NCI-H1436 treated with DMSO at 0.1 percent for 48 hours (cell line): ENCODE measurements around the gene SPATA17.
A peak's percentile ranks its signal among the peaks of the same experiment; 100 is the strongest.
"Not testable (repeated sequence)": the region's sequence is repeated elsewhere in the genome, so short reads cannot be mapped to it uniquely, and the experiment has no call there.

ENCODE experiments used
- DNase-seq: peaks from one replicate; lab custom pipeline; 2025; lab: John Stamatoyannopoulos, UW

Gene SPATA17, protein sequence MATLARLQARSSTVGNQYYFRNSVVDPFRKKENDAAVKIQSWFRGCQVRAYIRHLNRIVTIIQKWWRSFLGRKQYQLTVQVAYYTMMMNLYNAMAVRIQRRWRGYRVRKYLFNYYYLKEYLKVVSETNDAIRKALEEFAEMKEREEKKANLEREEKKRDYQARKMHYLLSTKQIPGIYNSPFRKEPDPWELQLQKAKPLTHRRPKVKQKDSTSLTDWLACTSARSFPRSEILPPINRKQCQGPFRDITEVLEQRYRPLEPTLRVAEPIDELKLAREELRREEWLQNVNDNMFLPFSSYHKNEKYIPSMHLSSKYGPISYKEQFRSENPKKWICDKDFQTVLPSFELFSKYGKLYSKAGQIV

DNA sequence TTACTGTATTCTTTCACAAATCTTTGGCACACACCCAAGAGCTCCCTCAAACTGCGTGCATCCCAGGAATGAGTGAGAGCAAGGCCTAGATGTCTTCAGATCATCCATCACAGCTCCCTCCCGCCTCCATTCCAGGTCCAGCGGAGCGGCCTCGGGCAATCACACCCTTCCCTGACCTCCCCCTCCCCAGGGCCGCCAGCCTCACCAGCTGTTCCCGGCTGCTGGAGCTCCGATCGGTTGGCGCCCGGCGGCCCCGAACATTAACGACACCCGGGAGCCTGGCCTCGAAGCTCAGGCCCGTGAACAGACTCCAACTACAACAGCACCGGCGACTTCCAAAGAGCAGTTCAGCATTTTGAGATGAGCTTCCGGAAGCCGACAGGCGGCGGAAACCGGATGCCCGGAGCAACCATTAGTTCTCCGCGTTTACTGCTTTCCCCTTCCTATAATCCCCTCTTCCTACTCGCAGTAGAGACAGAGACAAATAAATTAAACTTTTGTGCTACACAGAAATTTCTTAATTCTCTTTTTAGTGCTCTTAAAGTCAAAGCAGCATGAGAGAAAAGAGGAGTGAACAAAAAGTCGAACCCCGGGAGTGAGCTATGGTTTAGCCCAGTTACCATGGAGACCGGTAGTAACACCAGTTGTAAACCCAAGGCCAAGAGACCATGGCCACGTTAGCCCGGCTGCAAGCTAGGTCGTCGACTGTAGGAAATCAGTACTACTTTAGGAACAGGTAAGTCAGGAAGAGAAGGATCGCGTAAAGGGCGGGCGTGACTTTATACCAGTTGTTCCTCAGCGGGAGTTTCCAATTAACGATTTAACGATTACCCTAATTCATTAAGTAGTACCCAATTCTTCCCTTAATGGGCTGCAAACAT is at the start of gene SPATA17, which contains the start of gene GPATCH2:
Gene SPATA17 (plus strand): TSS at position 634 of the 881 bp plus-strand sequence. CDS start 35 bp downstream, at position 669.
Gene GPATCH2 (minus strand): TSS at position 380 of the 881 bp plus-strand sequence. CDS start 119 bp downstream, at position 261.
- DNase-seq: peak; percentile 79

DNA sequence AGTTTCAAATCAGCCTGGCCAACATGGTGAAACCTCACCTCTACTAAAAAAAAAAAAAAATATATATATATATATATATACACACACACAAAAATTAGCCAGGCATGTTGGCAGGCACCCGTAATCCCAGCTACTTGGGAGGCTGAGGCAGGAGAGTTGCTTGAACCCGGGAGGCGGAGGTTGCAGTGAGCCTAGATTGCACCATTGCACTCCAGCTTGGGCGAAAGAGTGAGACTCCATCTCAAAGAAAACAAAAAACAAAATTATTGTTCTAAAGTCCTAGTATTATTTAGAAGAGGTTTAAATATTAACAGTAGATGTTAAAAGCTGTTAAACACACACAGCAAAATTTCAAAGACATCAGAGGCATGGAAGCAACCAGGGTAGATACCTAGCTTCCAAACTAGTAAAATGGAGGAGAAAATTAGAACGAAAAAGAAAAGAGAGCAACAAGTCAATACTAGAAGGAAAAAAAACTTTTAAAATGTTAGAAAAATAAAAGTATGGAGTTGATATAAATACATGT is 46.8 kb upstream of the SPATA17 start:
- not testable (repeated sequence) for DNase-seq

DNA sequence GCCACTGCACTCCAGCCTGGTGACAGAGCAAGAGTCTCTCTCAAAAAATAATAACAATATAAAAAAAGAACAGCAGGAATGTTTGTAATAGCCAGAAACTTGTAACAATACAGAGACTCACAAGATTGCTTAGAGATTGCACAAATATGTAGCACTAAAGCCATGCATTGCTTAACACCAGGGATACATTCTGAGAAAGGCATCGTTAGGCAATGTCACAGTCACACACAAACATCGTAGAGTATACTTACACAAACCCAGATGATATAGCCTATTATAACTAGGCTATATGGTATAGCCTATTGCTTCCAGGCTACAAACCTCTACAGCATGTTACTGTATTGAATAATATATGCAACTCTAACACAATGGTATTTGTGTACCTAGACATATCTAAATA is 45.6 kb upstream of the SPATA17 start:
- no peak for DNase-seq

DNA sequence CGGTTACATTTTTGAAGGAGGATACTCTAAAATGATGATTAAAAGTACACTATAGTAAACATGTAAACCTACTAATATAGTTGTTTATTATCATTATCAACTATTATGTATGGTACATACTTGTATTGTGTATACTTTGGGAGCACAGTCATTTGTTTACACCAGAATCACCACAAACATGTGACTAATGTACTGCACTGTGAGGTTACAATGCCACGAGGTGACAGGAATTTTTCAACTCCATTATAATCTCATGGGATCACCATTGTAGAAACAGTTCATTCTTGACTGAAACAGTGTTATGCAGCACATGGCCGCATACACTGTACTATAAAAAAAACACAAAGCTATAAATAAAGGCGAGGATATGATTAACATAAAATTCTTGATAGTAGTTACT is 44.6 kb upstream of the SPATA17 start:
- DNase-seq: no peak

DNA sequence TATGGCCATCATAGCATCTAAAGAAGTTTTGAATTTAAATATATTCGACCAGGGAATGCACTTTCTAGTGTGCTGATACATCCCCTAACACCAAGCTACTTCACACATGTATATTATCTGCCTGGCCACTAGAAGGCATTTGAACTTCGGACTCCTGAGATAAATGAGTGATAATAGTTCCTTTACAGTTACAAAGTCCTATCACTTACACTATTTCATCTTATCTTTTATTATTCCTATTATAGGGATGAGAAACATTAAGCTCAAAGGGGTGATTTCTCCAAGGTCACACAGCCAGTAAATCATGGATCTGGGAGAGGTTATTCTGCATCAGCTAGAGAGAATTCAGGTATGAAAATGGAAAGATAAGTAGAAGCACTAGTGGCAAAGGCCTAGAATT is 40.5 kb upstream of the SPATA17 start:
- DNase-seq: no peak

DNA sequence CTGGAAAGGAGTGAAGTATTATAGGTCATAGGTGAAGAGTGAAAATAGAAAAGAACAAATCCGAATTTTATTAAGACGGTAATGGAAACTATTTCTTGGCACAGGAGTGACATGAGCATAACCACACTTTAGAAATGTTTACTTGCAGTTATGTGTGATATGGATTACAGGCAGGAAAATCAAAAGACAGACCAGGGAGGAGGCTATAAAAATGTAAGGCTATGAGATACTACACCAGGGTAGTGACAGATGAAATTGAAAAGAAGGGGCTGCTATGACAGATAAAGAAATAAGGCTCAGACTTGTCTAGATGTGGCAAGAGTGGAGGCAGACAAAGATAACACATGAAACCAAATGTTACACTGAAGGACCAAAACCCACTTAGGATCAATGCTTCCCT is 32.0 kb upstream of the SPATA17 start:
- DNase-seq: no peak

DNA sequence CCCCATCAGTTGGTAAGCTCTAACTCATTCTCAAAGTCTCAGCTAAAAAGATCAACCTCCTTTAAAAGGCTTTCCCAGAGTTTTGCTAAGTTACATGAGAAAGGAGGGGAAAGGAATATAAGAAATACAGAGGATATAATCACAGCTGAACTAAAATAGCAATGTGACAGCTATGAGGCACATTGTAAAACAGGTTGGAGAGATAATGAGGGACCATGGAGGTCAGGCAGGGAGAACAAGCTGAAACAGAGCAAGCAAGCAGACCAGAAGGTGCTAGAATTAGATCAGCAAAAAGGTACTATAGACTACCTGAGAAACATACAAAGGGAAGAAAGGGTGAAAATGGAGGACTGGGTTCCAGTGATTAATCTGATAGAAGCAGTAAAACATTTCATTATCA is 28.8 kb upstream of the SPATA17 start:
- no peak for DNase-seq

DNA sequence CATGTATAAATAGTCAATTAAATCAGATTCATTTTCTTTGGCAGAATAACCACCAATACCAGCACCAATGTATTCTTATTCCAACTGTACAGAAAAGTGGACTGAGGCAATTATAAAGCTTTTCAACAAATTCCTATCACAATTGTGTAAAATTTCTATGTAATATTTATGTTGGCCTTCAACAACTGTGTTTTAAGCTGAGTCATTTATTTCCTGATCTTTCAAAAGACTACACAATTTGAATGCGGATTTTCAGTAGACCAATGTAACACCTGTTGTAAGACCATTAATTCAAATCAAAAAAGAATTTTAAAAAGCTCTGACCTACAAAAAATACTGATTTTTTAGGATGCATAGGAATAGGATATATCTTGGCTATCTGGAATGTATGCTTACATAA is 25.8 kb upstream of the SPATA17 start:
- DNase-seq: no peak

DNA sequence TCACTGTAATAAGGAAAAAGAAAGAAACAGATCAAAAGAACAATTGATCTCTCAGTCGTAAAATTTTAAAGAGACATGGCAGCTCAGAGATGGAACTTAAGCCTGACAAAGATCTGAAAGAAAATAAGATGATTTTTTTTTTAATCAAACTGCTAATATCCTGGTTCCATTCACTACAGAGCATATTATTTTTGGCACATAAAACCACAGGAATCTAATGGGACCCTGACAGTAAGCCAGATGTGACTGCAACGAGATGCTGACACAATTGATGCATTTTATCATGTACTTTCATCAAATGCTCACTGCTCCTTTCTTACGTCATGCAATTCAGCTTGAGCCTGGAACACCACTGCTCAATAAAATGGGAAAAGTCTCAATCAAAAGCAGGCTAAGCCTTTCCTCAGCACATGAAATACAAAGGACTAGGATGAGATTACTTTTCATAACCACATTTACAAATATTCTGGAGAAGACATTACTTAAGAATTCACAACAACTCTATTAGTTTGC is 16.9 kb upstream of the SPATA17 start:
- DNase-seq: no peak

DNA sequence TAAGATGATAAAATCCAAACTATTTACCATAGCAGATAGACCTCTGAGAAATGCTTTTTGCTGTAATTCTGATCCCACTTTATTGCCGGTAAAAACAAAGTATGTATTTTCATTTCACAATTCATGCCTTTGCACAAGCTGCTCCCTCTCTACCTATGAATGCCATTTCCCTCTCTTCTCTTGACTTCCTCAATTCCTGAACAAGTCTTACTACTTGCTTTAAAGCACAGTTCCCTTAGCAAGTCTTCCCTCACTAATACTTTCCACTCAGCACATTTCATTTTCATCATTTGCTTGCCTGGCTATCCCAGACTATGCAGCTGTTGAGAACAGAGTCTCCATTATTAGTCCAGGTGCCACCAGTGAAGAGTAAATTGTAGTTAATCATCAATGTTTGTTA is 14.0 kb upstream of the SPATA17 start:
- no peak for DNase-seq

DNA sequence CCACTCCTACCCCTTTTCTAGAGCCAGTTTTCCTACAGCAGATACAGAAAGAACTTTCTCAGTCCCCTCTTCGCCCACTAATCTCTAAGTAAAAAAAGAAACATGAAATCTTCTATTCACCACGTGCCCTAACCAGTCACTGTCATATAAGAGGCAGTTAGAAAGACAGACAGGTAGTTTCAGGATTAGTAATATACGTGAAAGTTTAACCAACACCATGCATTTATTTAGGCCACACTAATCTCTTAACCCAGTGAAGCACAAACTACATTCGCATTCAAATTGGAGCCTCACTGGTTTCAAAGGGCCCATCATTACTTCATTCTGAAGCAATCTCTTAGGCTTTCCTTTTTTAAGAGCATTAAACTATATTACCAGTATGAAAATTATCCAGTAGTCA is 10.3 kb upstream of the SPATA17 start:
- no peak for DNase-seq

DNA sequence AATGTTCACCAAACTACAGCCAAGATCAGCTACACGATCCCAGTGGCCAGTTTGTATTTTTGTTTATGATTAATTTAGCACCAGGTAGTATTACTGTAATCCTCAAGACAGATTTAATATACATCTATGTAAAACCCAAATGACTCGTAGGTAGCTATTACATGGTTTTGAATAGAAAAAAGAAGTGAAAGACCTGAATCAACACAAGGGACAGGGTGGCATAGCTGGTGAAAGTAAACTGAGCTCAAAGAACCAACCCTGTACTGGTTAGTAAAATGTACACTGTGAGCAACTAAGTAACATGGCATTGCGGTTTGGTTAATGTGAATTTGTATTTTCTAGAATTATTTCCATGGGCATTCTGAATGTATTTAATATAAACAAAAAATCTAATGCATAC is 9.1 kb upstream of the SPATA17 start:
- no peak for DNase-seq

DNA sequence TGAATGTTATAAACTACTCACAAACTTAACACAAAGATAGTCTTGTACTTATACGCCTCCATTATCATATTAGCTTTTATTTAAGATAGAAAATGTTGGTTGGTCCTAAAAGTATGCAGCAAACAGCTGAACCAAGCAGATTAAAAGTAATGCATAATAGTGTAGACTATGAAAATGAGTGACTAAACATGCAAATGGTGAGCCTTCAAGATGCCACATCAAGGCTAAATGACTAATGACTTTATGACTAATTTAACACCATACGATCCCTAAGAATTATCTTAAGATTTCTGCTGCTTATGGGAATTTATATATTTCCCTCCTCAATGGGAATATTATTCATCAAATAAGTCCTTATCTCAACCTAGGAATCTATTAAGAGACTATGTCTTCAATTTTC is 4.8 kb upstream of the SPATA17 start:
- no peak for DNase-seq

DNA sequence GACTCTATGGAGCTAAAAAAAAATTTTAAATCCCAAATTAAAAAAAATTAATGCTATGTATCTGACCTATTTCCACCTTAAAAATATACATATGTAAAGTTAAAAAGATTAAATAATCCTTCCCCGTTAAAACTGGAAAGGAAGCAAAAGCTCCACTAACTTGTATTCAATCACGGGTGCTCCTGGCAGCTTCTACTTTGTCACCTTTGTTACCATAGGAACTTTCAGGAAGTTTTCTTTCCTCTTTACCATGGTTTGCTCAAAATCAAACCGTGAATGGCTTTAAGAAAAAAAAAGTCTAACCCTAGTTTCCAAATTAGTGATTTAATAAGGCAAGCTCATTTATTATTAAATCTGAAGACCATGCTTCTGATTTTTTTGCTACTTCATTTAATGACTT is 3.7 kb upstream of the SPATA17 start:
- no peak for DNase-seq

DNA sequence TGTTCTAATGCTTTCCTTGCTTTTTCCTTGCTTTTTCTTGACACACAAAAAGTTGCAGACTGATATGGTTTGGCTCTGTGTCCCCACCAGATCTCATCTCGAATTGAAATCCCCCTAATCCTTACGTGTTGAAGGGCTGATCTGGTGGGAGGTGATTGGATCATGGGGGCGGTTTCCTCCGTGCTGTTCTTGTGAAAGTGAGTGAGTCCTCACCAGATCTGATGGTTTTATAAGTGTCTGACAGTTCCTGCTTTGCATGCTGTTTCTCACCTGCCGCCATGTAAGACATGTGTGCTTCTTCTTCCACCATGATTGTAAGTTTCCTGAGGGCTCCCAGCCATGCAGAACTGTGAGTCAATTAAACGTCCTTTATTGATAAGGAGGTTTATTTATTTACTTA is 11.3 kb downstream of the SPATA17 start:
- DNase-seq: no peak

DNA sequence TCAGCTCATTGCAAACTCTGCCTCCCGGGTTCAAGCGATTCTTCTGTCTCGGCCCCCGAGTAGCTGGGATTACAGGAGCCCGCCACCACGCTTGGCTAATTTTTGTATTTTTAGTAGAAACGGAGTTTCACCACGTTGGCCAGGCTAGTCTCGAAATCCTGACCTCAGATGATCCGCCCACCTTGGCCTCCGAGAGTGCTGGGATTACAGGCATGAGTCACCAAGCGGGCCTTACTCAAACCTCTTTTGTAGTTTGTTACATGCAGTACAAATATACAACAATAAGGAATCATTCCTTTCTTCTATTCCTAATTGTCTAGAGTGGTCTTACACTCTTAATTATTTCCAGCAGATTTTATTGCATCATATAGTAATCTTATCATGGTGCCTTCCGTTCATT is 16.6 kb downstream of the SPATA17 start:
- DNase-seq: no peak

DNA sequence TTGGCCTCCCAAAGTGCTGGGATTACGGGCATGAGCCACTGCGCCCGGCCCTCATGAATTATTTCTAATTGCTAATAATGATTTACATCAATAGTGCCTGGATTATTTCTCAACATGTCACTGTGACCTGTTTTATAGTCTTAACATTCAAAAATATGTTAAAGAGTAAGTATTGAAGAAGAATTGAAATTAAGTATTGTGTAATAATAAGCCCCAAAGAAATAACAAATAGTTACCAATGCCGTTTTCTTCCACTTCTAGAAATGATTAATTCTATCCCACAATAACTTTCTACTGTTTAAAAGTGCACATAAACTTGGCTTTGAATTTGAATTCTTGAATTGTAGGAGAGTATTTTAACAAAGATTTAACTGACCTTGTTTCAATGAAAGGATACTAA is 19.5 kb downstream of the SPATA17 start:
- DNase-seq: no peak

DNA sequence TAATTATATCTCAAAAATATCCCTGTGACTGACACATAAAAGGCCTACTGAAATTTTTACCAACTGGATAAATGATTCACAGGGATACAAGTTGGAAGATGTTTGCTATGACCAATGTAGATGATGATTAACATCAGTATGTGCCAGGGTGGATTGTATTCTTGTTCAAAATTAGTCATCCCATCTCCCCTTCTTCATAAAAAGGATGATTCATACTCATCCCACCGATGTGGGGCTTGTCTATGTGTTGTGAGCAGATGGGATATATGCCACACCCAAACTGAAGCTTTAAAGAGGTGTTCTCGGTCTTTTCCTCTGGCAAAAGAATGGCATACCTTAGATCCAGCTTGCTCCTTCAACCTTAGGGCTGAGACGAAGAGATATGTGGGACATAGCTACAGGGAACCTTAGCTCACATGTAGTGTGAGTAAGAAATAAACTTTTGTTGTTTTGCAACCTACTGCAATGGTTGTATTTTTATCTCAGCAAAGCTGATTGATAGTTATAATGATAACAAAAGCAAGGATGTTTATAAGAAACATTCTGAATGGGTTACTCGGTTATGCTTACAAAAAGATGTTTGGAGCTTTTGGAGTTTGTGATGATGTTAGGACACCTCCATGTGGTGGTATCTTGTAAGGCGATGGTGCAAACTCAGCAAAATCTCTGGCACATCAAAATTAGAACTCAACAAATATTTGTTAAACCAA is 29.4 kb downstream of the SPATA17 start:
- DNase-seq: no peak

DNA sequence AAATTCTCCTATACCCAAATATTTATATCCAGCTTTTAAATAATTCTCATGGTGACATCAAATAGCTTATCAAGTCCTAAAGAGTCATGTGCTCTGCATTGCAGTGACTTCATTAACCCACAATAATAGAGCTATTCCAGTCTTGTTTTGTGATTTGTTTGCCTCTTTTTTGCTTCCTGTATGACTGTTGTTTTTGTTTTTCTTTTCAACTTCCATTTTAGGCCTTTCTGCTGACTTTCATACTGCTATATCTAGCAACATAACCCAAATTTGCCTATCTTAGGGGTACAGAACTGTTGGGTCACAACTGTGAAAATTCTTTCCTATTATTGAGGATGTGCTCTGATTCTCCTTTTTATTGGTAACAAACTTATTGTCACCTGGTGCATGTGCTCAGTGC is 30.3 kb downstream of the SPATA17 start:
- no peak for DNase-seq

DNA sequence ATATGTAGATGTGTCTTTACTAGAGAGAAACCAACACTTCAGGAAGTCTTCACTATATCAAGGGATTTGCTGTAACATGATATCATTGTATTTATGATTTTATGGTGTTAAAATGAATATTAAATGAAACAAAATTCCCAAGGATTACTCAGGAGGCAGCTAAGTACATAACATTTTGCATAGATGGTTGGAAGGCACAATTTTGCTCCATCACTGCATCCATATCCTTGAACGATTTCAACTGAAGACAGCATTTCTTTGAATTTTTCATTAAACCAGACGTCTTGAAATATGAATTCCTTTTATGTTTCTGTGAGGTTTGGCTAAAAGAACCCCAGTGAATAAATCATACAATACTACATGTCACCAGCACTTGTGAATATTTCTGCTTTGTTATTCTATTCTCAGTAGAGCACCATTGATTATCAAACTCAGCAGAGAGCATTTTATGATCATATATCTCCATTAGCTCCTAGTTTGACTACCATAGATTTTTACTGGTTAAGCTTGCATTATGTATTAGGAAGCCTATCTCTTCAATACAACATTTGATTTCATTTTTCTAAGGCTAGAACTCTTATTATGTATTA is 37.3 kb downstream of the SPATA17 start:
- no peak for DNase-seq

DNA sequence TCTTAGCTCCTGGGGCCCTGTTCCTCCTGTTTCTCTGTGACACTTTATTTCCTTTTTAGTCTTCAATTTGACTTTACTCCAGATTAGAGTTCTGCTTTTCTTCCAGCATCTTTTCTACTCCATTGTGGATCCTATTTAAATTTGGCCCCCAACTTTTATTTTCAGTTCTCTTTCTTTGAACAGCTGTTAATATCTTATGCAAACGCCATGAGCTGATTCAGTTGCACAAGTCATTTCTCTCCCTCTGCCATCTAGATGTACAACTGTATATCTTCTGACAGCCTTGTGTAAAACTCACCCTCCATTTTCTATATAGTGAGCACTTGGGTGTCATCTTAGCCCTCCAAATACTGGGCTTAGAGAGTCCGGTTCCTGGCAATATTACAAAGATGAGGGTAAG is 42.2 kb downstream of the SPATA17 start:
- DNase-seq: no peak
